ENCODE data around the gene HEATR9. TPM values are rescaled to one million over a fixed set of nuclear protein-coding genes. Genes with fewer than 3 reads are reported as not detected.

Gene HEATR9
- total RNA-seq, 4 donors from 2014 or later, result not detected

DNA sequence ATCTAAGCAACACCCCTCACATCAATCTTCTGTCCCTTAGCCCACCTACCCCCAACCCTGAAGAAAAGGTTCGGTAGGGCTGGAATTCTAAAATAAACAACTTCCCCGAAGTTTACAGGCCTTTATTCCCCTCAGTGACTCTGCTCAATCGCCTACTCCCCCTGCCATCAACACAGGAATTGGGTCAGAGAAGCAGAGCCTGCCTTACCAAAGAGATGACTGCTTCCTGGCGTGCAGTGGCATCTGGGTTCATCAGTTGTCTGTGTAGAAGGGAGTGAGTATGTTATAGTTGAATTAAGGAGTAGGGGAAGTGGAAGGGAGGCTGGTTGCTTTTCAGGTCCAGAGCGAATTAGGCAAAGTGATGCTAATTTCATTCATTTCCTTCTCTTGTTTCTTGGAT is 12.7 kb downstream of the HEATR9 start:
- DNase-seq, result no peak
- Histone ChIP-seq H3K9me3 (no peaks in the 10 kb centered on the region), H3K36me3 (no peaks in the 10 kb centered on the region), H3K4me1 (no peaks in the 10 kb centered on the region), H3K27me3 (no peaks in the 10 kb centered on the region), H3K27ac (no peak overlapping the region), H3K4me3 (no peak overlapping the region)
- intact Hi-C loops (cut with DNase I; ENCODE audit: low total_unique reads), result no loop called here
- TF ChIP-seq POLR2A (IDR thresholded peaks at IDR 0.05), result no peak
- TF ChIP-seq, protein P1, sequence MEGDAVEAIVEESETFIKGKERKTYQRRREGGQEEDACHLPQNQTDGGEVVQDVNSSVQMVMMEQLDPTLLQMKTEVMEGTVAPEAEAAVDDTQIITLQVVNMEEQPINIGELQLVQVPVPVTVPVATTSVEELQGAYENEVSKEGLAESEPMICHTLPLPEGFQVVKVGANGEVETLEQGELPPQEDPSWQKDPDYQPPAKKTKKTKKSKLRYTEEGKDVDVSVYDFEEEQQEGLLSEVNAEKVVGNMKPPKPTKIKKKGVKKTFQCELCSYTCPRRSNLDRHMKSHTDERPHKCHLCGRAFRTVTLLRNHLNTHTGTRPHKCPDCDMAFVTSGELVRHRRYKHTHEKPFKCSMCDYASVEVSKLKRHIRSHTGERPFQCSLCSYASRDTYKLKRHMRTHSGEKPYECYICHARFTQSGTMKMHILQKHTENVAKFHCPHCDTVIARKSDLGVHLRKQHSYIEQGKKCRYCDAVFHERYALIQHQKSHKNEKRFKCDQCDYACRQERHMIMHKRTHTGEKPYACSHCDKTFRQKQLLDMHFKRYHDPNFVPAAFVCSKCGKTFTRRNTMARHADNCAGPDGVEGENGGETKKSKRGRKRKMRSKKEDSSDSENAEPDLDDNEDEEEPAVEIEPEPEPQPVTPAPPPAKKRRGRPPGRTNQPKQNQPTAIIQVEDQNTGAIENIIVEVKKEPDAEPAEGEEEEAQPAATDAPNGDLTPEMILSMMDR (IDR thresholded peaks at IDR 0.05), result no peak

DNA sequence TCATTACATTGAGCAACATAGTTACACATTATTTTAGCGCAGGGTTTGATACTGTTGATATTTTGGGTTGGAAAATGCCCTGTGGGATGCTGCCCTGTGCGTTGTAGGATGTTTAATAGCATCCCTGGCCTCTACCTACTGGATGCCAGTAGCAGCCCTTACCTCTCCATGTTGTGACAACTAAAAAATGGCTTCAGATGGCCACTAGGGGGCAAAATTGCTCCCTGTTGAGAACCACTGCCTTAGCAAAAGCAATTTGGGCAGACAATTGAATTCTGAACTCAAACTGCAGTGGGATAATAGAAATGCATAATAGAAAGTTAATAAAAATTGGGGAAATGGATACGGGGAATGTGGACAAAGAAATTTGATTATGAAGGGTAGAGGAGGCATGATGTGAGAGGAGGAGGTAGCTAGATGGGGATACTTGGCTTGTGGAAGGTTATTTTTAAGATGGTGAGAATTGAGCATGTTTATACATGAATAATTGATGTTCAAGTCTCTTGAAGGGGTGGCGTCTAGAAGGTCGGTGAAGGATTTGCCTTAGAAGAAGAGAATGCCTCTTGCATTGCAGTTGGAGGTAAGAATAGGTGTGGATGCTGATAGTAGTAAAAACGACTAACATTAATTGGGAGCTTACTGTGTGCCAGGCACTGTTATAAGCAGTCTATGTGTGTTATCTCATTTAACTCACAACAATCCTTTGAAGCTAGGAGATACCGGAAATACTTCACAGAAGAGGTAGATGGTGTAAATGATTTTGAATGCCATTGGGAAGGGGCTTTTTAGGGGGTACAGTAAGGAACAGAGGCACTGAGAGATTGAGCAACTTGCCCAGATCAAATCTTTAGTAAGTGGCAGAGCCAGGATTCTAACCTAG is 19.0 kb downstream of the HEATR9 start:
- no peaks in the 10 kb centered on the region for H3K27me3 ChIP-seq
- no peak for TF ChIP-seq POLR2A (IDR thresholded peaks at IDR 0.05)
- TF ChIP-seq, protein P1 (IDR thresholded peaks at IDR 0.05), result peak; percentile 29 to 47 (median 38)
- H3K27ac ChIP-seq, result no peak overlapping the region
- DNase-seq, result peak in 1 of 2 donors; percentile 26
- no peaks in the 10 kb centered on the region for H3K36me3 ChIP-seq
- H3K4me3 ChIP-seq, result no peak overlapping the region
- intact Hi-C loops (cut with DNase I; ENCODE audit: low total_unique reads), result no loop called here
- H3K4me1 ChIP-seq, result no peaks in the 10 kb centered on the region
- no peaks in the 10 kb centered on the region for H3K9me3 ChIP-seq

DNA sequence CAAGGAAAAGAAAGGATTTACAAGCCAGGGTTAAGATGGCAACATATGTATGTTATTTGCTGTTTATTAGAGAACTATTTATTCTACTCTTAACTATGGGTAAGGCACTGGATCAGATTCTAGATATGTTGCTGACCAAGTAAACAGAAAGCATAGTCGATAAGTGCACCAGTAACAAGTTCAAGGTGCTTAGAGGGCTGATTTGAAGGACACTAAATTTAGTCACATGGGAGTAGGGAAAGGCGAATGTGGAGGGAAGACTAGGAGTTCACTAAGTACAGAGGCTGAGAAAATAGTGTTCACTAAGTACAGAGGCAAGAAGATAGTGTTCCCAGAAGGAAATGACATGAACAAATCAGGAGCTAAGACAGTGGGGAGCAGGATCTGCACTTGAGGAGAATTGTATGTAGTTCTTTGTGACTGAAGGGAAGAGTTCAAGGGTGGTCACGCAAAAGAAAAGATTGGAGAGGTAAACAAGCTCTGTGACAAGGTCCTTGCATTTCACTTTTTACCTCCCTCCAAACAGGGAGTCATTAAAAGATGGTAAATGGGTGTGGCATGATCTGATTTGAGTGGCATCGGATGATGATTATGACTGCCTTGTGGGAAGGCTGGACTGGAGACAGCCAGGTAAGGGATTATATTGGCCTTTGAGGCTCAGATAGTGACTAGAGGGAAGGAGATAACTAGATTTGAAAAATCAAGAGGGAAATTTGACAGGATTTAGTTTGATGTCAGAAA is 20.9 kb downstream of the HEATR9 start:
- Histone ChIP-seq H3K27ac (no peak overlapping the region), H3K36me3 (no peaks in the 10 kb centered on the region), H3K9me3 (no peaks in the 10 kb centered on the region), H3K4me1 (no peaks in the 10 kb centered on the region), H3K27me3 (no peaks in the 10 kb centered on the region), H3K4me3 (no peak overlapping the region)
- no peak for DNase-seq
- no peak for TF ChIP-seq POLR2A (IDR thresholded peaks at IDR 0.05)
- TF ChIP-seq, protein P1 (IDR thresholded peaks at IDR 0.05), result no peak
- intact Hi-C loops (cut with DNase I; ENCODE audit: low total_unique reads), result no loop called here

DNA sequence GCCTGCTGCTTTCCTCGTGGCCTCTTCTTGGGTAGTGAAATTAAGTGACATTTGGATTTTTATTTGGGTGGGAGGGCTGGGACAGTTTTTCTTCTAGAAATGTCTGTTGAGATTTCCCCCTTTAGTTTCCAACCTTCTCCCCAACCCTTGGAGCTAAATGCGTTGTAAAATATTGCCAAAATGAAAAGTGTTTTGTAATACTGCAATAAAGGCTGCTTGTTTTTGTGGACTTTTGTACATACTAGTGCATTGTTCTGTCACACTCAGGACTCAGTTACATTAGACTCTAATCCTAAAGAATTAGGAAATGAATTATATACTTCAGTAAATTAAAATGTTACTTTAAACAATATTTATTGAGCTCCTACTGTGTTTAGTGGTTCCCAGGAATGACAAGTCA is 21.7 kb downstream of the HEATR9 start:
- TF ChIP-seq POLR2A (IDR thresholded peaks at IDR 0.05), result no peak
- TF ChIP-seq, protein P1 (IDR thresholded peaks at IDR 0.05), result no peak
- Histone ChIP-seq H3K4me1 (no peaks in the 10 kb centered on the region), H3K9me3 (no peaks in the 10 kb centered on the region), H3K36me3 (no peaks in the 10 kb centered on the region), H3K4me3 (no peak overlapping the region), H3K27me3 (no peaks in the 10 kb centered on the region), H3K27ac (no peak overlapping the region)
- no peak for DNase-seq
- intact Hi-C loops (cut with DNase I; ENCODE audit: low total_unique reads), result no loop called here

Measured in uterus (tissue), 4 donors.